Body of pancreas (tissue), 4 donors: ENCODE measurements around the gene RNF149.

ENCODE experiments used
- CTCF ChIP-seq, 7 experiments: fragments of 450-650 bp in 4 of 7; fragments of 200-600 bp in 3 of 7; sonication (generic) in 3 of 7; IDR thresholded peaks; one replicate each; pipeline ENCODE4 v1.5.1; 2016 to 2019; ENCODE audit warnings: antibody characterized with exemption in 7 of 7
- POLR2A ChIP-seq, 3 donors: fragments of 450-650 bp; IDR thresholded peaks; one replicate each; pipeline ENCODE4 v1.6.1; 2016; ENCODE audit warnings: antibody characterized with exemption in 3 of 3, mild to moderate bottlenecking in 2 of 3

DNA sequence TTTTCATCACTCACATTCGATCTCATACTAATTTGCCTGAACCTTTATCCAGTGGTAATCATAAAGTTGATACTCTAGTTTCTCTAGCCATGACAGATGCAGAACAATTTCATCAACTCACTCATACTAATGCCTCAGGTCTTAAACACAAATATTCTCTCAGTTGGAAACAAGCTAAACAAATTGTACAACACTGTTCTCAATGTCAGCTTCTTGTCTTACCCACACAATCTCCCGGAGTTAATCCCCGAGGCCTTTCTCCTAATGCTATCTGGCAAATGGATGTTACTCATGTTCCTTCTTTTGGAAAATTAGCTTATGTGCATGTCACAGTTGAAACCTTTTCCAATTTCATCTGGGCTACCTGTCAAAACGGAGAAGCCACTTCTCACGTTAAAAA is 67.3 kb downstream of the RNF149 start:
- TF ChIP-seq POLR2A (IDR thresholded peaks at IDR 0.05): no peak
- no peak for TF ChIP-seq CTCF (IDR thresholded peaks at IDR 0.05)
